Measurements from ENCODE around the gene NIPAL1.
A peak's percentile ranks its signal among the peaks of the same experiment; 100 is the strongest.

The NIPAL1 gene

DNA sequence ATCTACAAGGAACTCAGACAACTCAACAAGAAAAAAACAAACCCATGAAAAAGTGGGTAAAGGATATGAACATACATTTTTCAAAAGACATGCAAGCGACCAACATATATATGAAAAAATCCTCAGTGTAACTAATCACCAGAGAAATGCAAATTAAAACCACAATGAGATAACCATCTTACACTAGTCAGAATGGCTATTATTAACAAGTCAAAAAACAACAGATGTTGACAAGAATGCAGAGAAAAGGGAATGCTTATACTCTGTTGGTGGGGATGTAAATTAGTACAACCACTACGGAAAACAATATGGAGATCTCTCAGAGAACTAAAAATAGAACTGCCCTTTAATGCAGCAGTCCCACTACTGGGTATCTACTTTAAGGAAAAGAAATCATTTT lies 12.1 kb downstream of the NIPAL1 start:
- no peak for DNase-seq

DNA sequence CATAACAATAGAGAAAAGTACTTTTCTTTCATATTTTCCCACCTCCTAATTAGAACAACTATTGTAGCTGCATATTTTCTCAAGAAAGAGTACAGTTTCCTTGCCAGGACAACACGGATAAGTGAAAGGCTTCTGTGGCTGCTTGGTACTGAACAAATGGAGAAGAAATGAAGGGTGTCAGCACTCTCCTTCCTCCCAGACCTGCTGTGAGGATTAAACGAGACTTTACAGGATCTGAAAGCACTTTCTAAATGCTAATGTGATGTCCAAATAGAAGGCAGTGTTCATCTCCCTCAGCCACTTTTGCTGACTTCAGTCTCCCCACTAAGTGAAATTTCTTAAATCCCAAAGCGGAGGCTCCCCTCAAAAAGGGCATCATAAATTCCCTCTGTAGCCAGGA lies 13.9 kb downstream of the NIPAL1 start:
- no peak for DNase-seq

DNA sequence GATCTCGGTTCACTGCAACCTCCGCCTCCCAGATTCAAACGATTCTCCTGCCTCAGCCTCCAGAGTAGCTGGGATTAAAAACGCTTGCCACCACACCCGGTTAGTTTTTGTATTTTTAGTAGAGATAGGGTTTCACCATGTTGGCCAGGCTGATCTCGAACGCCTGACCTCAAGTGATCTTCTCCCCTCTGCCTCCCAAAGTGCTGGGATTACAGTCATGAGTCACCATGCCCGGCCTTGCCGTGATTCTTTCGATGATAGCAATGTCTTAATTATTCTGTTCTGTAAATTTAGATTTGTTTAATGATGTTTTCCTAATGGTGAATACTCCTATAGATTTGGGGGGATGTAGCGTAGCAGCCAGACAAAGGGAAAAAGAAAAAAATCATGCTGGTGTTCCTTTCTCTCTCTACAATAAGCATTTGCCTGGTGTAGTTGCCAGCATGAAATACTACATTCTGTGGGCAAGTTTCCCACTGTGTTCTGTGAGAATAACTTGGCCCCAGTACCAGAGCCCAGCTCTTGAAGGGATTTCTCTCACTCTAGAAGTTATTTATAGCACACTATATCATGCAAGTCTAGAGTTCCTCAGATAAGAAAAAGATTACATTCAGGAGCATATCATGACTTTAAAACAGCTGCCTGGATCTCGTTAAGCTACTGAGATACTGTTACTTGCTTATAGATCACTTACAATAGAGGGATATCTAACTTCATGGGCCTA lies 15.4 kb downstream of the NIPAL1 start:
- DNase-seq, result no peak

DNA sequence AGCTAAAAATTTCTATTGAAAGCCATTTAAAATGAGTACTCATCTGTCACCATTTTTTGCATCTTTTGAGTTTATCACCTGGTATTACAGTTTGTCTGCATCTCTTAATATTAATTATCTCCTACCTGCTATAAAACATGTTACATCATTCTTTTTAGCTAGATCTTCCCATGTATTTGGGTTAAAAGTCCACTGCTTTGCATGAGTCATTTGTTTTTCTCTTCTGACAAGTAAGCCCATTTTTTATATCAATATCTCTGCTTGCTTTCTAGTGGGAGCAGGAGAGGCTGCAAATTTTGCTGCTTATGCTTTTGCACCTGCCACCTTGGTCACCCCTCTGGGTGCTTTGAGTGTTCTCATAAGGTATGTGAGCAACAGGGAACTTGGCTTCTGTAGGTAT lies 16.1 kb downstream of the NIPAL1 start:
- no peak for DNase-seq

DNA sequence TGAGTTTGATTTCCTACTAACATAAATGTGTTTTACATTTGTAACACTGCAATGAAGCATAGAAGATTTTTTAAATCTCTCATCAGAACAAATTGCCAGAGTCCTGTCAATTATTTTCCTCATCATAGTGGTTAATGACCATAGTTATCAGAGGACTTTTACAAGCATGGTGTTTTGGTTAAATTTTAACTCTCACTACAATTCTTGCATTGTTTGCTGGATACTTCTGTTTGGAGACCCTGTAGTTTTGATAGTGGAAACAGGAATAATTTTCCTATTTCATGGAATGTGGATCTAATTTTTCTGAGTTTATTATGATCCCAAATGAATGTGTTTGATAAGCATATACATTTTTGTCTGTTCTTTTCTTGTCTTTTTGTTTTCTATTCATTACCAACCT lies 16.8 kb downstream of the NIPAL1 start:
- no peak for DNase-seq

DNA sequence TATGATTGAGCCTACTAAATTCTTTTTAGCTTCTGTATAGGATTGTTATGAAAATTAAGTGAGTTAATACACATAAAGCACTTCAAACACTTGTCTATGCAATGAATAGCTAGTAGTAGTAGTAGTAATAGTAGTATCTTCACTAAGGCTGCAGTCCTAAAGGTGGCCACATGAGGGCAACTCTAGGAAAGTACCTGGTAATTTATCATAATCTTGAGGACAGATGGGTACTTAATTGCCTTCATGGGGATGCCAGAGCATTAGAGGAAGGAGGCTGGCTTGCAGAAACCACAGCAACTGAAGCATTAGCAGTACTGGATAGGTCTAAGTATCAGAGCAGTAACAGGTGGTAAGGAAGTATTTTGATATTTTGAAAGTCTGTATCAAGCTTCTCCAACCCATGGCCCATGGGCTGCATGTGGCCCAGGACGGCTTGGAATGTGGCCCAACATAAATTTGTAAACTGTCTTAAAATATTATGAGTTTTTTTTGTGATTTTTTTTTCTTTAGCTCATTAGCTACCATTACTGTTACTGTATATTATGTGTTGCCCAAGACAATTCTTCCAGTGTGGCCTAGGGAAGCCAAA lies 17.3 kb downstream of the NIPAL1 start:
- DNase-seq, result peak; percentile 71

DNA sequence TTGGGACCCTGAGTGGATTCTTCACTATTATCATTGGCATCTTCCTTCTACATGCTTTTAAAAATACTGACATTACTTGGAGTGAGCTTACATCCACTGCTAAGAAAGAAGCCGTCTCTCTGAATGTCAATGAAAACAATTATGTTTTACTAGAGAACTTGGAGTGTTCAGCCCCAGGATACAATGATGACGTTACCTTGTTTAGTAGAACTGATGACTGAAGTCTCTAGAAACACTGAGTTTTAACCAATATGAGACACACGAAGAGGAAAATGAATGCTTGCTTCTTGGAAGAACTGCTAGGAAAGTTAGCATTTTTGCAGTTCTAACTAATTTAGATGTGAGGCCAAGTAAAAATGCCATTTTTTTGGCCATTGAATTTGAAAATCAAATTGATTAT lies 19.4 kb downstream of the NIPAL1 start:
- no peak for DNase-seq

DNA sequence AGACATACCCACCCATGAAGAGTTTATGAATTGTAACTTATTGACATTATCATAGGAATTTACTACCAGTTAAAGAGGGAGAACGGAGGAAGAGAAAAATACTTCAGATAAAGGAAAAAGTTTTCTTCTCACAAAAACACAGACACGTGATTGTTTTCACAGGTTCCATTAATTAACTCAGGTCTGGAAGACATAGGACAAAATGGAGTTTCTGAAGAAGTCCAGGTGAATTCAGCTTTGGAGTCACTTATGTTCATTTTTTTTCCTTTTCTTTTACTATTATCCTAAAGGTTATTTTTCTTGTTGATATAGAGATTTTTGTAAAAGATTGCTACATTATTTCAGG lies 20.5 kb downstream of the NIPAL1 start:
- no peak for DNase-seq

DNA sequence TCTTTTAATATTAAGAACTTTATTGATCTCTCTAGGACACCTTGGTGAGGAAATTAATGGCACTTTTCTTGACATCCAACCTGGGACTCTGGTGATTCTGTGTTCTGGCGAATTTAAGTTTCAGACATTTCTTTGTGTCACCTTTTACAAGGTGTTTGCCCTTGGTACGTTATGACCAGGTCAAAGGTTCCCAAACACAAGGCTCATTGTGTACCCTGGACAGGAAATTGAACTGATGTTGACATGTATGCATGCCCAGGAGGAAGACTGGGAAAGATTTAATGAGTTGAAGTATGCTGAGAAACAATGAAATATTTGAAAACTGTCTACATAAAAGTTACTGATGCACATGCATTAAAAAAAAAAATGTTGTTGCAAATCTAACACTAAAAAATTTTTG lies 22.1 kb downstream of the NIPAL1 start:
- no peak for DNase-seq

DNA sequence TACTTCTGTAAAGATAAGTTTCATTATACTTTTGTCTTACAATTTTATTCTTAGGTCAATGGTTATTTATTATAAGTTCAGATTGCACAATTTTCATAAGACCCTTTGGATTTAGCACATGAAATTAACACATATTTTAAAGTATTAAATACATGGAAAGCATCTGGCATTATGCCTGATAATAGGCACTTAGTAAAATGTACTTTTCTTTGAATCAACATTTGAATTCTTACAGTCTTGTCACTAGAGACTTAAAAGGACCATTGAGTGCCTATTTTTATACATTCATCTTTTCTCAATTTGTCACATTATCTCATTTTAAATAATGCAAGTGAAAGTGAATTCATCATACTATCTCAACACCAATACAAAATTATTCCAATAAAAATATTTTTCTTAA lies 23.0 kb downstream of the NIPAL1 start:
- DNase-seq, result no peak

DNA sequence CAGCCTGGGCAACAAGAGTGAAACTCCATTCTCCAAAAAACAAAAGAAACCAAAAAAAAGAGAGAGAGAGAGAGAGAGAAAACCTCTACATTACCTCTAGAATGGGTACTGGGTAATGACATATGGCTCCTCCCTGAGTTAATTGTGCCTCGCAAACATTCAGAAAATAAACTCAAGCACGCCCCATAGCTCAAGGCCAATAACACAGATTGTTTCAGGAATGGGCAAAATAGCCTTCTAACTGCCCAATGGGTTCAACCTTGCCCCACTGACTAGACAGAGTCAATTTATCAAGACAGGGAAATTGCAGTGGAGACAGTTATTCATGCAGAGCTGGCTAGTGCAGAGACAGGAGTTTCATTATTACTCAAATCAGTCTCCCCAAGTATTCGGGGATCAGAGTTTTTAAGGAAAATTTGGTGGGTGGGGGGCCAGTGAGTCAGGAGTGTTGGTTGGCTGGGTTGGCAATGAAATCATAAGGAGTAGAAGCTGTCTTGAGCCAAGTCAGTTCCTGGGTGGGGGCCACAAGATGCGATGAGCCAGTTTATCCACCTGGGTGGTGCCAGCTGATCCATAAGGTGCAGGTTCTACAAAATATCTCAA lies 25.1 kb downstream of the NIPAL1 start:
- no peak for DNase-seq

DNA sequence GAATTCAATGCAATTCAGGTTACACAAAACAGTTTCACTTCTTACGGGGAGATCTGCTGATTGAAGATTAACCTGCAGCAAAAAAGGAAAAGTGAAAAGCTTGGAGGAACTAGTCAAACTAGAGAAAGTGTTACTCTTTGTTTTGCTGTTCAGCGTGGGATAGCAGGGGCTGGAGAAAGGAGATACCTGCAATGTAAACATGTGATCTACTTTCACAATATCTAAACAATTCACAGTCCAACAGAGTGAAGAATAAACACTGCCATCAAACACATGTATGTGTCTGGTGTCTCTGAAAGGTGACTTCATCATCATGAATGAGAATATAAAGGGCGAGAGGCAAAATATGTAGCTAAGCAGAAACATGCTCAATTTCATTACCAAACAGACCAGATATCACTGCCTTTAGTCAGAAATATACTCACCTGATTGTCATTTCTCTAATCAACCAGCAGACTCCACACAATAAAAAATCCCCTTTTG lies 26.4 kb downstream of the NIPAL1 start:
- DNase-seq, result no peak

DNA sequence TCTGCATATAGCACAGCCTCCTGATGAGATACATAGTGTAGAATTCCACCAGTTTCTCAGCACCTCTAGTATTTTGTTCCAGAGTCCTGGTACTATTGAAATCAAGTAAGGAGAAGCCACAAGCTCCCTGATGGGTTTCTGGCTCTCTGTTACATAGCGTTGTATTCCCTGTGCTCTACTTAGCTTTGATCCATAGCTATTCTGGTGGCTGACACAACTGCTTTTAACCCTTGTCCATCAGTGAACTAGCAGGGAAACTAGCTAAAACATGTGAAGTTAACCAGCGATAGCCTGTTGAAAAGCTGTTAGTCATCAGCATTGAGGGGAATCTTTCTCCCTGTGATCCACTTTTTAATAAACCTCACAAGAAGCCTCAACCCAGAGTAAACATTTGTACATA lies 26.9 kb downstream of the NIPAL1 start:
- DNase-seq, result no peak

DNA sequence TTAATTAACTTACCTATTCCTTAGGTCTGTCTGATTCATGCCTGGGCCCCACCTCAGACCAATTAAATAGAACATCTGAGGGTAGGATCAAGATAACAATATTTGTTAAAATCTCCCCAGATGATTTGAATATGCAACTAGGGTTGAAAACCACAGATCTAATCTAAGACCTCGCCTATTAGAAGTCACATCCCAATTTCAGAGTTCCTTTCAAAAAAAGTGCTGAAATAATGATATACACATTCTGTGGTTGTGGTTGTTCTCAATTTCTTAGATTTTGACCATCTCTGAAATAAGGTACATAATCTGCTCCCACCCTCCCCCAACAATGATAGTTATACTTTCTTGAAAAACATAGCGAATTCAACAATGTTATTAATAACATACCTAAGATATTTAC lies 27.7 kb downstream of the NIPAL1 start:
- DNase-seq, result no peak

DNA sequence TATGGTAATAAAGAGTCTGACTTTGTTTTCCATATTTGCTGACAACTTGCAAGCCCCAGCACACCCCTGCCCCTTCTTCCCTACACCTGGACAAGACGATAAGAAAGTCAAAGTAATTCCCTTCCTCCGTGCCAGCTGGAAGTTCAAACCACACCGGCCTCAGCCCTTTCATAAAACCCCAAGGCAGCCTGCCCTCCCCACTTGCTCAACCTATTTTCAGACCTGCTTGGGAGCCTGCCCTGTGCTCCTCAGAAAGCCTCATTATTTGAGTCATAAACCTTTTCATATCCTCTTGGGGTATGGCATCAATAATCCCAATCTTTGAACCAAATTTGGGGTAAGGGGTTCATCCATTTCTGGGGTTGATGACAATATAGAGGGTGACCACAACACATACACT lies 29.5 kb downstream of the NIPAL1 start:
- no peak for DNase-seq

DNA sequence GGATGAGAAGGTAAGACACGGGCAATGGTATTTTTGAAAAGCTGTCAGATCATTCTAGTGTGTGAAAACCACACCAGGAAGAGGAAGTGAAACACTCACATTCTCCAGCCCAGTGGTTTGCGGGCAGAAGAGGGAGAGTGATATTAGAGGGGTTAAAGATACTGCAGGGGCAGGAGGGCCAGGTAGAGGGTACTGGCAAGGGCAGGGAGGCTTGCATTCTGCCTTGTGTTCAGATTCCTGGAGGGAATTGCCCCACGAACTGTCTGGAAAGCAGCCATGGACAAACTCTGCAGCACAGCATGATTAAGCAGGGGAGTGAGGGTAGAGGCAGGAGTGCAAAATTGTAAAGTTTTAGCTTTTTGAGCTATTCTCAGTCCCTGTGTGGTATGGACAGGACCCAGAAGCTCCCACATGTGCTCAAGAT lies 30.9 kb downstream of the NIPAL1 start:
- DNase-seq, result peak; percentile 63

DNA sequence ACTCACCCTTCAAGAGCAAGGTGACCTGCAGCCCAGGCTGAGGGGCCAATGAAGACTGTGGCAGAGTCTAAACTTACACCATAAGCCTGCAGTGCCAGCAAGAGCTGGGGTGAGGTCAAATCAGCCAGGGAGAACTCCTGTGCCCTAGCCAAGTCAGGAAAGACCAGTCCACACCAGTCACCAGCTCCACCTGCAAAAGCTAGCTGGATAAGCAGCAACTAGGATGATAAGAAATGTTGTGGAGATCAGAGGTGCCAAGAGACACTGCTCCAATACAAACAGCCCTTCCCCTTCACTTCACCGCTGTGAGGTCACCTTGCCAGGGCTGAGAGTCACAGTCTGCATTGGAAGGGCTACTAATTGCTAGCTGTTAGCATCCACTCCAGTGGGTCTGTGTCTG lies 31.3 kb downstream of the NIPAL1 start:
- no peak for DNase-seq

DNA sequence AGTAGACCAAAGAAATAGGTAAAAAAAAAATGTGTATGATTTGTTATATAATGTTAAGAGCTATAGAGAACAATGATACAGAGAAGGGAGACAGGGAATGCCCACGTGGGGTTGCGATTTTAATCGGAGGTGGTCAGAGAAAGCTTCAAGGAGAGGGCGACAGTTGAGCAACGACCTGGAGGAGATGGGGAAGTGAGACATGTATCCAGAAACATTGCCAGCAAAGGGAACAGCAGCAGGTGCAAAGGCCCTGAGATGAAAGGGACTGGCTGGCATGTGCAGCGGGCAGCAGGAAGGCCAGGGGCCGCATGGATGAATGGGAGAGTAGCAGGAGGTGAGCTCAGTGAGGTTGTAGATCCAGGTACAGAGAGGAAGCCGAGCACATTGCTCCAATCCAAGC lies 32.9 kb downstream of the NIPAL1 start:
- no peak for DNase-seq

DNA sequence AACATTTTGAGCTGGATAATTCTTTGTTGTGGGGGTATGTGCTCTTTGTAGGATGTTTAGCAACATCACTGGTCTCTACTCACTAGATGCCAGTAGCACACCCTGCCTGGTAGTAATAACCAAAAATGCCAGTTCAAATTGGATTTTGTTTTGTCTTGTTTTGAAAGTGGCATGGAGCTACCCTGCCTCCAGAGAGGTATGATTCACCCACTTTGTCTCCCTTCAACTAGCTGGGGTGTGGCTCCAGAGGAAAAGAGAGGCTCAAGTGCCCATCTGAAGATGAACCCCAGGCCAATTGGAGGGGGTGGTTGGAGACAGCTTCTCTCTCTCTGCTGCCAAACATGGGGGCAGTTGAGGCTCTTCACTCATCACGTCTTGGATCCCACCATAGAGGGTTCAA lies 34.5 kb downstream of the NIPAL1 start:
- DNase-seq, result no peak

DNA sequence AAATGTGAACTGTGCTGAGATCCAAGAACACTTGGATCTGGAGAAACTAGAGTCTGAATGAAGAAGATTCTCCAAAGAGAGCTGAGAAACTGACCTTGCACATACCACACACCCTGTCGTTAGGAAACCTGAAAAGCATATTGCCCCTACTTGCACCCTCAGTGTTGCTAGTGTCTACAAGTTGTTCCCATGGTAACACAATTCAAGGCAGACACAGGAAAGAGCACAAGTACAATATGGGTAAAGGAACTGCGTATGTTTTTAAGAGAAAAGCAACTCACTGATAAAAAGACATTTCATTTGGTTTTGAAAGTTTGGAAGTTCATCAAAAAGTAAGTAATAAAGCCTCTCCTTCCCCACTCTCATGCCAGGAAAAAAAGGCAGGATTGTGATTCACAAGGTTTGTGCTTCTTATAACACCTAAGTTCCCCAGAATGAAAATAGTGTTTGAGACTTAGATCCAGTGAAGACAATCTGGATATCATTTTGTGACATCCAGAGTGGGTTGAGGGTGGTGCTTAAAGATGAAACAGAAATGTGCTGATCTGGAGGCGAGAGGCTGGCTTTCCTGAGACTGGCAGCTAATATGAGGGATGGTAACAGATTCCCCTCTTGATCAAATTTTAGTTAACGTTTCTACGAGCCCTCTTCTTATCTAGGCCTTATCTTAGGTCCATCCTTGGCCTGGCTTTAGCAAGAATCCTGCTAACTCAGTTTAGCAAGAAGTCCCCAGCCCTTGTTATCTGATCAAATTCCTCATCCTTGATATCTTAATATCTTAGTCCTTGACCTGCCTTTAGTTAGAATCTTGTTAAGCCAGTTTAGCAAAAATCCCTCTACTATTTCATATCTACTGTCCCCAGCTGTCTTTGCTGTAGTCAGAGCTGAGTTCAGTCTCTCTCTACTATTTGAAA lies 42.3 kb downstream of the NIPAL1 start:
- peak; percentile 14 for DNase-seq

DNA sequence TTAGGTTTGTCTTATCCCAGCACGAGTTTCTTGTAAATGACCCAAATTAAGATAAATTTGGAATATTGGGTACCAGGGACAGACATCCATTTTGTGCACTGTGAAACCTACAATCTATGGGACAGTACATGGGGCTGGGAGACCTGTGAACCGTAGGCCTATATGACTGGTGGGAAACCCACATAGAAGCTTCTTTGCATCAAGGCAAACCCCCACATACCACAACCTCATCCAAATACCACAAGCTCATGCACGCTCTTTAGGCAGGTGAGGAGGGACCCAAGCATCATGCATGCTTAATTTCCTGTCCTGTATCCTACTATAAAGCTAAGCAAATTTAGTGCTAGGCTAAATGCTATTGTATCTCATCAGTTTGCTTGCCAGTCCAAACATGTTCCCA lies 47.8 kb downstream of the NIPAL1 start:
- no peak for DNase-seq

DNA sequence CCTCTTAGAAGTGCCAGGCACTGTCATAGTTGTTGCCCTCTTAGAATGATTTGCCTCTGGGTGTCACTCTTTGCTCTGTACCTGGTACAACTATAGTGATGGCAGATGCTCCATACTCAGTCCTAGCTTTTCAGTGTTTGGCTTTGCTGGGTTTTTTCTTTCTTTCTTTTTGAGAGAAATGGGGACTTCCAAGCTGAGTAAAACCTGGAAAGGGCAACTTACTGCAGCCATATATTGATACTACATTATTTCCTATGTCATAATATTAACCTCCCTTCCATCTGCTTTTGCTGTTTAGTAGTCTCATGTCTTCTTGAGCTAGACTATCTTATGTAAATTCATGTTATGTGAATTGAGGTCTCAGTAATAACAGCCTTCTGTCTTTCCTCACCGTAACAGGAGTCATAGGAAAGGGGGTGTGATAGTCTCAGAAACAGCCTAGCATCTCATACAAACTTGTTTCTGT lies 49.0 kb downstream of the NIPAL1 start:
- DNase-seq, result no peak

DNA sequence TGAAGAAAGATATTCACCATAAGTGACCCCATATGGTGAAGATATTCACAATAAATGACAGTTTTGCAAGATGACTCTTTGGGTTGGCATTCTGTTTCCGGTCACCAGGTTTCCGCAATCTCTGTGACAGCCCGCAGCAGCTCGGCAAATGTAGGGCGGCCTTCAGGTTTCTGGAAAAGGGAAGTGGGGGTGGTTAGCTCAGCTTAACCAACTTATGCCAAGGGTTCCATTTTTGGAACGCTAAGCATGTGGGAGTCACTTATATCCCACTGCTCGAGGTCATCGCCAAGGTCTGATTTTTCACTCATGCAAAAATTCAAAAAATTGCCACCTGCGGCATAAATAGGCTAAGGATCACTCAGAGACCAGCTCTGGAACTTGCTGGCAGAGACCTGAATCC lies 51.0 kb downstream of the NIPAL1 start:
- DNase-seq, result no peak
